OCI-LY3 (cell line): Measurements from ENCODE around the gene COL27A1.

ENCODE experiments used
- CTCF ChIP-seq: fragments of 200-600, 300-600 bp; sonication (generic); IDR thresholded peaks from 2 replicates; pipeline ENCODE4 v1.5.1; 2014; ENCODE audit warnings: antibody characterized with exemption, low read length, low read depth
- EZH2phosphoT487 ChIP-seq: fragments of 200-600 bp; shearing (Covaris generic); IDR thresholded peaks from 2 replicates; pipeline ENCODE4 v1.6.1; 2018; ENCODE audit warnings: antibody characterized with exemption, mixed run types, low read depth

- TF ChIP-seq CTCF (no peak), EZH2phosphoT487 (no peak)
These were observed 104.6 kb downstream of the COL27A1 start for GRCh38 chr9:114259798-114260523.
